Endodermal cell (in vitro differentiated cells): Measurements from ENCODE around the gene APCDD1L. TPM values are rescaled to one million over a fixed set of nuclear protein-coding genes. Genes with fewer than 3 reads are reported as not detected.

Experiments used
- total RNA-seq, 2 donors: library from RNA; stranded (reverse); fragmentation: NEBNext Ultra II Directional in 1 of 2; extraction: Animal tissue kit (Norgen Biotek cat#: 25700) in 1 of 2; gene quantifications; 2 replicates in 1 of 2; 3 replicates in 1 of 2; pipeline ENCODE4 v1.2.1, GENCODE V29; 2021

APCDD1L gene
- total RNA-seq, 2 donors from 2014 or later, result 6.4 TPM

Other genes starting within 250 kb of the APCDD1L start
- 10 to 100 TPM in 1 of 2 donors, 1 to 10 TPM in 1; 8.4 to 11.6 TPM for gene RAB22A, start 205.7 kb downstream of the APCDD1L start, total RNA-seq
- gene VAPB, start 126.2 kb downstream of the APCDD1L start, total RNA-seq, result 10 to 100 TPM; 47.3 to 47.5 TPM
- gene STX16, start 135.9 kb upstream of the APCDD1L start, total RNA-seq, result 100 to 1,000 TPM in 1 of 2 donors, 10 to 100 TPM in 1; 91.6 to 114 TPM
- 10 to 100 TPM; 52.9 to 72.8 TPM for gene NPEPL1, start 177.4 kb upstream of the APCDD1L start, total RNA-seq